Measurements from ENCODE around the gene NYAP2.
A peak's percentile ranks its signal among the peaks of the same experiment; 100 is the strongest.

The NYAP2 gene

DNA sequence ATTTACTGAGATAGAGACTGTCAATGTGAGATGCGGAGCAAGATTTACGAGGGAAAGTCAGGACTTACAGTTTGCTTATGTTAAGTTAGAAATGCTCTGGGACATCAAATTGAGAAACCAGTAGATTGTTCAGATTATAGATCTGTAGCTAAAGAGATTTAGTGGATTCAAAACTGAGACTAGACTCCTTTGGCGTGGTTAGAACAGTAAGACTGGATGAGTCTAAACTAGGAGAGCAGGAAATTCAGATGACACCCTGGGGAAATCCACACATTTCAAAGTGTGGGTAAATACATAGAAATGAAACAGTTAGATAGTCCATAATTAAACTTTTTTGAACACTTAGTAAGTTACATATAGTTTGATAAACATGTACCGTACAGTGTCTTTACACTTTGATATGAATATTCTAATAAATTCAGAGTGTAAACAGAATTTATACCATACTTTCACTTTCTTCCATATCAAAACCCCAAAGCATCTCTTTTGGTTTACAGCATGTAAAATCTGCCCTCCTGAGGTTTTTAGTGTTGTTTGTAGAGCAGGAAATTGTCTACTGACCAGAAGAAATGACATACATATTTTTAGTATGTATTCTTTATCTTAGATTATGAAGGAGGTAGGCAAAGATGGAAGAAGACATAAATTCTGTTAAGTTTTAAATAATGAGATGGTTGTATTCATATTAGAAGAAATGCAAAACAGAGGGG lies 231.5 kb downstream of the NYAP2 start:
- no peak for DNase-seq (ENCODE audit: low read depth)

DNA sequence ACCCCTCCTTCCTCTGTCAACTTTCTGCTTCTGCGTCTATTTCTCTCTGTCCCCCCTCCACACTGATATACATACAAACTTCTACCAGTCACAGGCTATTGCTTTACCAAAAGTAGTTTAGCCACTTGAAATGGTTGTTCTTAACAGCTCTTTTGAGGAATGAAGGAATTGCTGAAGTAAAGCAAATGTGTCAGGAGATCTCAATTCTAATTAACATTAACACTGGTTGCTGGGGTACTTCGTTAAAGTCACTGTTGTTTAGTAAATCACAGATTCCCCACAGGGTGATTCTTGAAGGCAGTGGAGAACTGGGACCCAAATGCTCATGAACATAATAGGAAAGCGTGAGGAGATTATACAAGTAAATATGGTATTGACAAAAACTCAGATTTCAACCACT lies 232.8 kb downstream of the NYAP2 start:
- DNase-seq (ENCODE audit: low read depth), result no peak

DNA sequence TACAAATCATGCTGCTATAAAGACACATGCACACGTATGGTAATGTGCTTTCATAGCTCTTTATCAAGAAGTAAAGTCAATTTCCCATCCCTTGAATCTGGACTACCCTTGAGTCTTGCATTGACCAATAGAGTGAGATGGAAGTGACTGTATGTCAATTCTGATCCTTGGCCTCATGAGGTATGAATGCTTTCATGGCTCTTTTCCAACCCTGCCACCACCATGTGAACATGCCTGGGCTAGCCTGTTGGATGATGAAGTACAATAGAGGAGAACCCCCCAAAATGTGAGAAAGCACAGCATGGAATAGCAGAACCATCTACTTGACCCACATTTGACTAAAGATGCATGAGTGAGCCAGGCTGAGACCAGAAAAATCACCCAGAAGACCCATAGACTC lies 237.0 kb downstream of the NYAP2 start:
- DNase-seq (ENCODE audit: low read depth), result no peak

DNA sequence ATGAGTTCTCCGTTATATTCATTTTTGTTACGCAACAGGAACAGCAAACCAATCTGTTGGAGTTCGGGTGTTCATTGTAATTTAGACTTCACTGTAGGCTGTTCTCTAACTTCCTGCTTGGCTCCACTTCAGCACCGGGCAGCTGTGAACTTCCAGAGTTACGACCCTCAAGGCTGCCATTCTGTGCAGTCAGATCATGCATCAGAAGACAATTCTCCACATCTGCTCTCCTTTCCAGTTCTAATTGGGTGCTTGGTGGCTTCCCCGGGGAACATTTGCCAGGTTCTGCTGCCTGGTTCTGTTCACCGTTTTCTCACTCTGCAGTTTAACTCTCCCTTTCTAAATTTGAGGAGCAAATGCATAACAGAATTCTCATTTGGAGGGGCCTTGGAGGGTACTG lies 237.7 kb downstream of the NYAP2 start:
- no peak for DNase-seq (ENCODE audit: low read depth)

DNA sequence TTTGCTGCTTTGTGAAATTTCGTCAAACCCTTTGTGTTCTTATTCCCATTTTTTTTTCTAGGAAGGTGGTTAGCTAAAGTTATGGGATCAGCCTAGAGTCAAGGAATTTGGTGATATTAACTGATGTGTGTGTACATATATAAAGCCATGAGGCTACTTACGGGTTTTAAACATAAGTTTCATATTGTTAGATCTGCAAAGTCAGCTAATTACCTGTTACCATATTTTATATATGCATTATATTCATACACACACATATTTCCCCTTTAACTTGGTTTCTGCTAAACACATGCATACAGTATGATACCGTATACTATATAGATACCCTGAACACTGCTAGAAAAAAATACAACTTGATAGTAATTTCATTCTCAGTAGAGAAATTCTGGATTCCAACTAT lies 241.0 kb downstream of the NYAP2 start:
- no peak for DNase-seq (ENCODE audit: low read depth)

DNA sequence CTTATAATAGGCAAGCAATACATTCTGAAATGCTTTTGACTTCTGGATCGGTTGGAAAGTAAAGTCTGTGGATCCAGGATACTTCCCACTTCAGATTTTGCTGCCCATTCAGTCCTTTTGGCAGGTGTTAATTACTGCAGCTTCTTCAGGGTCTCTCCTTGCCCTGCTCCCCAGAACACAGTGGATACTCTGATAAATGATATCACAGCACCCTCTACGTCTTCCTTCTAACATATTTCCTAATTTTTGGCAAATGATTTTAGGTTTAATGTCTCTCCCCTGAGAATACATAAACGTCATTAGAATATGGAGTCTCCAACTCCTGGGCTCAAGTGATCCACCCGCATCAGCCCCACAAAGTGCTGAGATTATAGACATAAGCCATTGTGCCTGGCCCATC lies 249.8 kb downstream of the NYAP2 start:
- no peak for DNase-seq (ENCODE audit: low read depth)

DNA sequence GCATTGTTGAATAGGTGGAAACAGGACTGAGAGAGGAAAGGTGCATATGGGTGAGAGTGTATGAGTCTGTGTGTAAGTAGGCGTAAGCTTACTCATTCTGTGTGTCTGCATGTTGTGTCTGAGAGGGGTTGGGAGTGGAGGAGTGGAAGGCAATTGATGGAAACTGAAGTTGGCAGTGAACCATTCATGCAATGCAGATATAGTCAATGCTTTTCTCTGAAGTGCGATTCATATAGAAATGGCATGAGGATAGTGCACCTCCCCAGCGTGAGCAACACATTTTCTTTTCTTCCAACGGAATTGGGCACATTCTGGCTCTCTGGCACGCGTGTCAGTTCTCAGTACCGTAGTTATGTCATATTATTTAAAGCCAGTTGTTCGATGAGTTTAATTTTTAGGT lies 250.5 kb downstream of the NYAP2 start:
- DNase-seq (ENCODE audit: low read depth), result no peak

DNA sequence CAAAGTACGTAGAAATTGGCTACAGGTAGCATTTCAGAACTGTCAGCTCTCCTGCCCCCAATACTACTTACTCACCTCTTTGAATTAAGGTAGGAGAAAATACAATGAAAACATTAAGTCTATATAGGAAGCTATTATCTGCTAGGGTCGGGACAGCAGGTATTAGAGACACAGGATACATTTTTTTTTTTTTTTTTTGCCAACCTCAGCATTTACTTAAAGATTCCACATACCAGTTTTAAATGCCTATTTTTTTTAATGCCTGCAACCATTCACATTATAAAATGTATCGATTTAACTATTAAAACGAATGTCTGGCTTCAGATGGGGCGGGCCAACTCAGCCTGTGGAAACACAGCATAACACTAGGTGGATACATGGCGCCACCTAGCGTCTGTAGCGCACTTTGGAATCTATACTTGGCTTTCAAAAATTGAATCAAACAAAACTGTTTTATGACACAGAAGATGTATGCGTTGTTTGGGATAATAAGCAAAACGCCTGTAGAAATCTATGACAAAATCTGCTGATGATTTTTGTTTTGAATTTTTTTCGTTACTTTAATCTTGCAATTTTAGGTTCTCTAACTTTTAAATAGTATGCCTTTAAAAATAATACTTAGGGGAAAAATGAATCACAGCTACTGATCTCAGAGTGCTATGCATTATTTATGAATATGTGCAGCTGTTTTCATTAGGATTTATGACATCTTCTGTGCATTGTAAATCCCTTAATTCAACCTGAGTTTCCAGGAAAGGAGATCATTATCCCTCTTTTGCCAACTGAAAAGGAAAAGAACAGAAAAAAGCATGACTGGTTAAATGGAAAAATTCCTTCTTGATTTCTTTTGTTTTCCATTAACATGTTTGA lies 261.0 kb downstream of the NYAP2 start:
- DNase-seq (ENCODE audit: low read depth), result peak; percentile 63

DNA sequence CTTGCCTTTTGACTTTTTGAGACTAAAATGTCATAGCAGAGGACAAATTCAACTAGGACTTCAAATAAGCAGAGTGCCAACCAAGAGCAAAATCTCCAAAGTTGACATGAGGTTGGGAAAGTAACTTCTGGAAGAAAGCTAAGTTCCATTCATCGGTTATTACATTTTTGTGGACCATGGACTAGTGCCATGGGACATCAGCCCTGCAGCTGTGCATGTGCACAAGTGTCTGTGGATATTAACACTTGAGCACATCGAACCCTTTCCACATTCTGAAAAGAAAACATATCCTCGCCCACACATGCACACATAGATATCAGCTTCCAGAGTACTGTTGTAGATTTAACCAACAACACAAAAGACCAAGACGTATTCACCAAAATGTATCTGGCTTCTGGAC lies 262.6 kb downstream of the NYAP2 start:
- DNase-seq (ENCODE audit: low read depth), result no peak

DNA sequence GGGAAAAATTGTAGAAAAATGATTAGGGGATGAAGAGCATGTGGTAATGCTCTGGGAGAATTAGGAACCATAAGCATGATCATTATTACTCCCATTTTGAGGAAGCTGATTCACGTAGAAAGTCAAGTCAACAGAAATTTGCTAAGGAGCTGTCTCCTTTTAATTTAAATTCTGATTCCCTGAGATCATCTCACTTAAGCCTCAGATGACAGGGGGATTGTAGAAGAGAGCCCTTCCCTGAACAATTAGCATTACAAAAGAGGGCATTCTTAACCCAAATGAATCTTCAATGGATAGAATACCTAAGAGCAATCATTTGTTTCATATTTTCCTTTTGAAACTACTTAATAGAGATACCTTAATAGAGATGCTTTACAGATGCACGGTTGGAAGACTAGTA lies 267.9 kb downstream of the NYAP2 start:
- DNase-seq (ENCODE audit: low read depth), result no peak

DNA sequence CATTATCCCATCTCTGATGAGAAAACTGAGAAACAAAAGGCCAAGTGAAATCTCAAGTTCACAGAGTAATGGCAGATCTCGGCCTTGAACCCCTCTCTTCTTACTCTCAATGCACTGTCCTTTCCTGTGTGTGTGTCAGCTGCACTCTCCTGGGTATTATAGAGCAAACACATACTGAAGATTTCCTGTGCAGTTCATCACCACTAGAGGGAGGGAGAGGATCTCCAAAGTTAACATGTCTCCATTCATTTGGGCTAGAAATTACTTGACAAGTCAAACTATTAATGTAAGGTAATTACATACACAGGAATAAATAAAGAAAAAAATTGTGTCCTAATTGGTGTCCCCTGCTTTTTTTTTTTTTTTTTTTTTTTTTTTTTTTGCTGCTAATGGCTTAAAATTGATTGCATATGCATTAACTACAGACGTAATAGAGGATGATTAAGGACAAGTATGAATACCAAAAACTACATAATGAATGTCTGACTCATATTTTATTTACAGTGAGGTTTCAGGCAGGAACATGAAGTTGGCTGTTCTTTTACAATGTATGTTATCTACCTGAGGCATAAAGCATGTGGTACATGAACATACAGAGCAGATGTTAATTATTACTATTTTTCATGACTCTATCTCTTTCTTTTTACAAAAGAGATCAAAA lies 269.2 kb downstream of the NYAP2 start:
- DNase-seq (ENCODE audit: low read depth), result no peak

DNA sequence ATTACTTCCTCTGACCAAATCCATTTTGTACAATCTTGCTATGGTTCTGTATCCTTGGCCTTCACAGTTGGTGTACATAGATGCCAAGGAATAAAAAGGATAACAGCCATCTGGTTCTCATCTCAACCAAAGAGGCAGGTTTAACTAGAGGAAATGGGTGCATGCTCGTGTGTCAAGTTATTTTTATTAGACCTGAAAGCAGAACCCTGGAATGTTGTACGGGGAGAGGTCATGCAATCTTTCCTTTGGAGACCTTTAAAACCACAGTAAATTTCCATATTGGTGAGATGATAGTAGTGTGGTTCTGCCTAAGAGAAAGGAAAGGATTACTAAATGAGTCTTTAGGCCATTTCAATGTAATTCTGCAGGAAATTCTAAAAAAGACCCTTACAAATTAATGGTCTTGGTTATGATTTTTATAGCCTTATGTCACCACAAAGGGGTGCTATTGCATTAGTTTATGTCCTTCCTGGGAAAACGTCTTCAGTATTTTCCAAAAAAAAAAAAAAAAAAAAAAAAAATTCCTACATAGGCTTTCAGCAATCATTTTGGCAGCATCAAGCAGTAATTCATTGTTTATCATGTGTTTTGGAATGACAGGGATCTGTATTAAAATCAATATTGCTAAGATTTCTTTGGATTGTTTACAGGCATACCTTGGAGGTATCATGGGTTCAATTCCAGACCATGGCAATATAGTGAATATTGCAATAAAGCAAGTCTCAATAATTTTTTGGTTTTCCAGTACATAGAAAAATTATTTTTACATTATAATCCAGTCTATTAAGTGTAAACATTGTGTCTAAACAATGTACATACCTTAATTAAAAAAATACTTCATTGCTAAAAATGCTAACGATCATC lies 270.8 kb downstream of the NYAP2 start:
- no peak for DNase-seq (ENCODE audit: low read depth)

DNA sequence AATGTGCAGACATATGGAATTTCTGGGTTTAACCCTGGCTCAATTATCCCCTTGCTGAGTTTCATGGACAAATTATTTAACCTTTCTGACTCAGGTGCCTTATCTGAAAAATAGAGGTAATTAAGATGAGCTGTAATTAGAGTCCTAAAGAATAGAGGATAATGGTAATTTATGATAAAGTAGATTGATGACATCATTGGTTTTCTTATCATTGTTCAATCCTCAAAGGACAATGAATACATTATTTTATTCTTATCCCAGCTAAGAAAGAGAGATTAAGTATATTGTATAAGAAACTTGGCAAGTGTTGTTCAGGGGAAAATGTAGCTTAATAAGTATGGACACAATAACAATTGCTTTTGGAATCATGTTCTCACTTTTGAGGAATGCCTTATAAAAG lies 279.3 kb downstream of the NYAP2 start:
- DNase-seq (ENCODE audit: low read depth), result no peak

DNA sequence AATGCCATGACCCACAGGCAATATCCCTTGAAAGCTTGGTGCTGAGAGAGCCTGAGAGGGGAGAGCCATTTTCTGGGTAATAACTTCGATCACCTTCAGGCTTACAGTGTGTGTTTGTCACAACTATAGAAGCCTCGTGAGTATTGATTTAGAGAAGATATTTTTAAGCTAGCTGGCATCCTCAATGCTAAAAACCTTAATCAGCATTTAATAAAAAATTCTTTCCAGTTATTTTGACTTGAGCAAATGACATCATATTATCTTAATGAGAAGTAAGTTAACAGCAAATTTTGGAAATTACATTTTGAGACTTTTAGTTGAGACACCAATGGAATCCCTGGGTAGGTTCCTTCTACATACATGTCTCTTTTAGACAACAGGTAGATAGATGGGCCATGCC lies 283.7 kb downstream of the NYAP2 start:
- no peak for DNase-seq (ENCODE audit: low read depth)

DNA sequence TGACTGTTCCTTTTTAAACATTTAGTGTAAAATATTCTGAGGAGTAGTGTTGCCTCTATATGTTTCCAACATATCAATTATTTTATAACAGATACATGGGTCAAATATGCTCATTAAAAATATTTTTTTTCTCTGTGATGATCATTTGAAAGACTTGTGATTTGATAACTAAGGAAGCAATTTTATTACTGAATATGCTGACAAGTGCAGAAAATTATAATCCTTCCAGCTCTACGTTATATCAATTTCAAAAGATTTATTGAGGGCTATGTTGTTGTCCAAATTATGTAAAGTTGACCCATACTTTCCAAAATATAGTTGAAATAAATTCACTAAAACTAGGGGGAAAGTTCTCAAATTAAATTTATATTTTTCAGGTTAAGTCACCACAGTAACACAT lies 290.6 kb downstream of the NYAP2 start:
- no peak for DNase-seq (ENCODE audit: low read depth)

DNA sequence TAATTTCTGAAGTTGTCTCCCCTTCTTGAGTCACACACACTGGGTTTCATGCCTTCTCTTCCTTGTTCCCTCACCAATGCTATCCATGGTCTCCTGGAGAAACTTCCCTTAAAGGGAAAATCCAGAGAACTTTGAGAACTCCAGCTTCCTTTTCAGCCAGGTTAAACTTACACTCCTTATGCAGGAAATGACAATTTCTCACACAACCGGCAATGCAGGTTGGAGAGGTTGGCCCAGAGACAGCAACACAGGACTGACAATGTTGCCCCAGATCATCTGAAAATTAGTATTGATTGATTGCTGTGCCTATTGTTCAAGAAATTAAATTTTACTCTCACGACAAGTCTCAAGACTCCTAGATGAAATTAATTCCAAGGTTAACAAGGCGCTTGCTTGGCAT lies 292.2 kb downstream of the NYAP2 start:
- no peak for DNase-seq (ENCODE audit: low read depth)

DNA sequence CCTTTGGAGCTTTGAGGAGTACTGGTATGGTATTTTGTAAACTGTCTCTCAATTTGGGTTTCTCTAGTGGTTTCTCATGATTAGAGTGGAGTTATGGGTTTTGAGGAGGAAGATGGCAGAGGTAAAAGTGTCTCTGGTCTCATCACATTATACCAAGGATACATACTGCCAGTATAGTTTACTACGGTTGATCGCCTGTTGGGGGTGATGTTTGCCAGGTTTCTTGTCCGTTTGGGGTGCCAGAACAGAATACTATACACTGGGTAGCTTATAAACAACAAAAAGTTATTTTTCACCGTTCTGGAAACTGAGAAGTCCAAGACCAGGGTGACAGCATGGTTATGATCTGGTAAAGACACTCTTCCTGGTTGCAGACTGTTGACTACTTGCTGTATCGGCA lies 293.7 kb downstream of the NYAP2 start:
- no peak for DNase-seq (ENCODE audit: low read depth)

DNA sequence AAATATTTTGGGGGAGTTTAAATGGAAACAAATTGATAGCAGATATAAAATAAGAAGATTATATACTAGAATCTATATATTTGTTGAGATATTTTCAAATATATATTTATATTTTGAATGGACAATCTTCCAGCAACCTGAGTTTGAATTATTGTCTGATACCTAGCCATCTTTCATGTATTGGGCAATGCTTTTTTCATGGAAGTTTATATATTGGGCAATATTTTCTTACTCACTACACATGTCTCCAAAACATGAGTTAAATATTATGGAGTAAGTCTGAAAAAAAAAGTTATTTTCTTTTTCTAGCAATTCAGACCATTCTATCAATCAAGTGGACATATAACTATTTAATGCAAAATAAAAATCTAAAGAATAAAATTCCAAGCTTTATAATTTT lies 295.2 kb downstream of the NYAP2 start:
- DNase-seq (ENCODE audit: low read depth), result no peak

DNA sequence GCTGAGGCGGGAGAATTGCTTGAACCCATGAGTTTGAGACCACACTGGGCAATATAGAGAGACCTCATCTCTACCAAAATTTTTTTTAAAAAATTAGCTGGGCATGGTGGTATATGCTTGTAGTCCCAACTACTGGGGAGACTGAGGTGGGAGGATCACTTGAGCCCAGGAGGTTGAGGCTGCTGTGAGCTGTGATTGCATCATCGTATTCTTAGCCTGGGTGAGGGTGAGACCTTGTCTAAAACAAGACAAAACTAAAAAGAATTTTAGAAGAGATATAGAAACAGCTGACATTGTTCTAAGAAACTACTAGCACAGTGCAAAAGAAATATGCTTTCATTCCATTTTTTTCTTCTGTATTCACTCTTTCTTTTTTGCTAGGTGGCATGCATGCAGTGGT lies 298.4 kb downstream of the NYAP2 start:
- DNase-seq (ENCODE audit: low read depth), result no peak
